RWPE2 (cell line): ENCODE results near the gene COTL1.

Experiments used
- ATAC-seq: fragments of 200-7000 bp; cut with Tn5 transposase; 3 replicates; pipeline ENCODE4 v1.9.1; 2021; ENCODE audit warnings: low read depth
- DNase-seq: peaks from one replicate; pipeline ENCODE4 v3.0.0-alpha.2; 2020; ENCODE audit warnings: low spot score
- H3K27ac ChIP-seq: fragments of 450-650 bp; 2 replicates; pipeline ENCODE4 v1.5.1; 2017; ENCODE audit warnings: mild to moderate bottlenecking; ENCODE audit not compliant: poor library complexity, severe bottlenecking
- H3K27me3 ChIP-seq: fragments of 250-450 bp; sonication (Bioruptor Pico); 2 replicates; pipeline ENCODE4 v1.5.1; 2021; ENCODE audit warnings: mild to moderate bottlenecking, moderate library complexity; ENCODE audit not compliant: insufficient read depth, poor library complexity, severe bottlenecking
- H3K36me3 ChIP-seq: fragments of 250-450 bp; sonication (Bioruptor Pico); 2 replicates; pipeline ENCODE4 v1.5.1; 2020; ENCODE audit warnings: low read depth, mild to moderate bottlenecking, moderate library complexity
- H3K4me1 ChIP-seq: fragments of 250-450 bp; sonication (Bioruptor Pico); 2 replicates; pipeline ENCODE4 v1.5.1; 2021; ENCODE audit warnings: mild to moderate bottlenecking, moderate library complexity; ENCODE audit not compliant: insufficient read depth, poor library complexity, severe bottlenecking
- H3K4me3 ChIP-seq: fragments of 250-450 bp; sonication (Bioruptor Pico); 2 replicates; pipeline ENCODE4 v1.5.1; 2021; ENCODE audit warnings: mild to moderate bottlenecking, moderate library complexity; ENCODE audit not compliant: severe bottlenecking
- H3K9me3 ChIP-seq: fragments of 250-450 bp; sonication (Bioruptor Pico); 2 replicates; pipeline ENCODE4 v1.5.1; 2021; ENCODE audit warnings: mild to moderate bottlenecking, moderate library complexity; ENCODE audit not compliant: severe bottlenecking
- CTCF ChIP-seq: fragments of 450-650 bp; IDR thresholded peaks from one replicate; pipeline ENCODE4 v1.5.1; 2017; ENCODE audit warnings: mild to moderate bottlenecking, moderate library complexity; ENCODE audit not compliant: poor library complexity, severe bottlenecking

COTL1 gene

GRCh38 chr16:84614623-84614967 is 3.3 kb downstream of the COTL1 start:
- ATAC-seq (no peak), DNase-seq (no peak)
- TF ChIP-seq CTCF = no peak
- no peaks in the 10 kb centered on the region for H3K9me3 ChIP-seq
- no peak overlapping the region for H3K4me3 ChIP-seq
- peaks cover 71% of the 10 kb centered on the region for H3K36me3 ChIP-seq
- H3K27ac ChIP-seq = peak overlapping the region; percentile 1
- peaks cover 27% of the 10 kb centered on the region for H3K4me1 ChIP-seq
- no peaks in the 10 kb centered on the region for H3K27me3 ChIP-seq

DNA sequence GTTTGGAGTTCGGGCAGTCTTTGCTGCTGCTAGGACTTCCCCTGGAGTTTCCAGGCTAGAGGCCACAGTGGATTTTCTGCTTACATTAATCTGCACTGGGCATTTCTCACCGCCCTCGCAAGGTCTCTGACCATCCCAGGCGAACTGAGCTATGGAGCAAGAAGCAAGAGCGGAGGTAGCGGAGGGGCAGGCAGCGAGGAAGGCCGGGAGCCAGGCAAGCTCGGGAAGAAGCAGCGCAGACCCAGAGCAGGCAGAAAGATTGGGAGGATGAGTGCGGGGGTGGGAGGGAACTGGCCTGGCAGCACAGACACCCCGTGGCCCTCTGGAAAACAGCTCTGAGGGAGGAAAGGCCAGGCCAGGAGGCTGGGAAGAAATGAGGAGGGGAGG is 3.8 kb downstream of the COTL1 start:
- H3K4me3 ChIP-seq = no peak overlapping the region
- peak overlapping the region; percentile 1 for H3K27ac ChIP-seq

DNA sequence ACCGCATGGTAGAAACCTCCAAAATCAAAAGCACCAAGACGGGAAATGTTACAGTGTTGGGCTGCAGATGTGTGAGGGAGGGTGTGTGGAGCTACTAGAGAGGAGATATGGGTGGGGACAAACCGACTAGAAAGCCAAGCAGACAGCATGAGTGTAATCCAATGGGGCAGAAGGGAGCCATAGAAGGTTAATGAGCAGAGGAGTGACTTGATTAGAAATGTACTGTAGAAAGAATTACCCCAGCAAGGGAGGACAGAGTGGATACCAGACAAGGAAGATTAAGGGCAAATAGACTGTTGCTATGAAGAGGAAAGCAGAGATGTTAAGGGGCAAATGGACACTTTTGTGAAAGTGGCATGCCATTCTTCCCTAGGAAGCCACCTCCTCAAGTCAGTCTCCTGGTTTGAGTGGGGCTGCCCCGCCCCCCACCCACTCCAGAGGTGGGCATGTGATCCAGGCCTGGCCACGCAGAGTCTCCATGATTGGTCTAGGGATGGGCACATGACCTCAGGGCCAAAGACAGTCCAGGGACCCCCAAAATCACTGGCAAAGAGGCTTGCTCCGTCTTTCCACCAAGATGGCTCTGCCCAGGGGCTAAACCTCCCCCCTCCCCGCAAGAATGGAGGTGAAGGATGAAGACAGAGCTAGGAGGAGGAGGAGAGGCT is 4.3 kb downstream of the COTL1 start:
- Histone ChIP-seq H3K4me1 (peaks cover 18% of the 10 kb centered on the region), H3K27me3 (no peaks in the 10 kb centered on the region), H3K36me3 (peaks cover 79% of the 10 kb centered on the region), H3K27ac (no peak overlapping the region), H3K9me3 (no peaks in the 10 kb centered on the region), H3K4me3 (no peak overlapping the region)
- ATAC-seq (no peak), DNase-seq (no peak)
- no peak for TF ChIP-seq CTCF

More for the DNA sequence above, 3.8 kb downstream of the COTL1 start:
- H3K36me3 ChIP-seq = peaks cover 77% of the 10 kb centered on the region
- TF ChIP-seq CTCF = no peak
- peaks cover 22% of the 10 kb centered on the region for H3K4me1 ChIP-seq
- no peaks in the 10 kb centered on the region for H3K9me3 ChIP-seq
- ATAC-seq = no peak
- DNase-seq = no peak
- no peaks in the 10 kb centered on the region for H3K27me3 ChIP-seq

DNA sequence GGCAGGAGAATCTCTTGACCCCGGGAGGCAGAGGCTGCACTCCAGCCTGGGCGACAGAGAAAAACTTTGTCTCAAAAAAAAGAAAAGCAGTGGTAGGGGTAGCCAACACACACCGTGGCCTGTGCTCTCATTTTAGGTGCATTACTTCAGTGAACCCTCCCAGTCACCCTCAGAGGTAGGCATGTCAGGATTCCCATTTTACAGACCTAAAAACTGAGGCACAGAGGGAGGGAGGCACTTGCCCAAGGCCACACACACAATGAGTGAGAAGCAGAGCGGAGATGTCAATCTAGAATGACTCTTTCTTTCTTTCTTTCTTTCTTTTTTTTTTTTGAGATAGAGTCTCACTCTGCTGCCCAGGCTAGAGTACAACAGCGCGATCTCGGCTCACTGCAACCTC is 5.2 kb downstream of the COTL1 start:
- peaks cover 17% of the 10 kb centered on the region for H3K4me1 ChIP-seq

More for the DNA sequence above, 5.2 kb downstream of the COTL1 start:
- H3K27ac ChIP-seq = no peak overlapping the region
- H3K36me3 ChIP-seq = peaks cover 84% of the 10 kb centered on the region
- H3K4me3 ChIP-seq = no peak overlapping the region
- no peaks in the 10 kb centered on the region for H3K9me3 ChIP-seq
- no peak for ATAC-seq
- H3K27me3 ChIP-seq = no peaks in the 10 kb centered on the region
- no peak for TF ChIP-seq CTCF
- no peak for DNase-seq
